Ishikawa (cell line): ENCODE results near the gene PABPC4L.

ENCODE experiments used
- CEBPB ChIP-seq: IDR thresholded peaks from 2 replicates; pipeline ENCODE4 v1.6.1; 2012
- CREB1 ChIP-seq: IDR thresholded peaks from 2 replicates; pipeline ENCODE4 v1.6.1; 2012; ENCODE audit warnings: low read depth
- EGR1 ChIP-seq: IDR thresholded peaks from 2 replicates; pipeline ENCODE4 v1.6.1; 2012
- EP300 ChIP-seq: IDR thresholded peaks from 2 replicates; pipeline ENCODE4 v1.6.1; 2012; ENCODE audit warnings: borderline replicate concordance
- FOXM1 ChIP-seq: IDR thresholded peaks from 2 replicates; pipeline ENCODE4 v1.6.1; 2012; ENCODE audit warnings: low read depth, borderline replicate concordance
- NFIC ChIP-seq: IDR thresholded peaks from 2 replicates; pipeline ENCODE4 v1.6.1; 2012
- RAD21 ChIP-seq: IDR thresholded peaks from 2 replicates; pipeline ENCODE4 v1.6.1; 2012; ENCODE audit warnings: low read depth
- REST ChIP-seq: IDR thresholded peaks from 2 replicates; pipeline ENCODE4 v1.6.1; 2012; ENCODE audit warnings: low read depth, mild to moderate bottlenecking
- TAF1 ChIP-seq: IDR thresholded peaks from 2 replicates; pipeline ENCODE4 v1.6.1; 2012; ENCODE audit warnings: low read depth, mild to moderate bottlenecking
- TCF12 ChIP-seq: IDR thresholded peaks from 2 replicates; pipeline ENCODE4 v1.6.1; 2012; ENCODE audit warnings: low read depth
- TEAD4 ChIP-seq: IDR thresholded peaks from 2 replicates; pipeline ENCODE4 v1.6.1; 2012
- USF1 ChIP-seq: IDR thresholded peaks from 2 replicates; pipeline ENCODE4 v1.6.1; 2012
- YY1 ChIP-seq: IDR thresholded peaks from 2 replicates; pipeline ENCODE4 v1.6.1; 2012; ENCODE audit warnings: low read depth
- ZBTB7A ChIP-seq: IDR thresholded peaks from 2 replicates; pipeline ENCODE4 v1.6.1; 2012; ENCODE audit warnings: low read depth
- TF ChIP-seq, protein P1 (sequence below): IDR thresholded peaks from 2 replicates; pipeline ENCODE4 v1.6.1; 2012

The PABPC4L gene

GRCh38 chr4:134219043-134219442 lies 17.5 kb upstream of the PABPC4L start:
- TF ChIP-seq, protein P1, sequence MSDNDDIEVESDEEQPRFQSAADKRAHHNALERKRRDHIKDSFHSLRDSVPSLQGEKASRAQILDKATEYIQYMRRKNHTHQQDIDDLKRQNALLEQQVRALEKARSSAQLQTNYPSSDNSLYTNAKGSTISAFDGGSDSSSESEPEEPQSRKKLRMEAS: no peak
- no peak for TF ChIP-seq USF1
- no peak for TF ChIP-seq NFIC
- no peak for TF ChIP-seq CEBPB
- no peak for TF ChIP-seq EP300
- no peak for TF ChIP-seq CREB1
- TF ChIP-seq ZBTB7A: no peak
- no peak for TF ChIP-seq RAD21
- no peak for TF ChIP-seq FOXM1
- no peak for TF ChIP-seq TAF1
- TF ChIP-seq TCF12: no peak
- no peak for TF ChIP-seq EGR1
- TF ChIP-seq TEAD4: no peak
- TF ChIP-seq YY1: no peak
- no peak for TF ChIP-seq REST

- TF ChIP-seq FOXM1: no peak
Observed at GRCh38 chr4:134216411-134216810, 14.8 kb upstream of the PABPC4L start.

DNA sequence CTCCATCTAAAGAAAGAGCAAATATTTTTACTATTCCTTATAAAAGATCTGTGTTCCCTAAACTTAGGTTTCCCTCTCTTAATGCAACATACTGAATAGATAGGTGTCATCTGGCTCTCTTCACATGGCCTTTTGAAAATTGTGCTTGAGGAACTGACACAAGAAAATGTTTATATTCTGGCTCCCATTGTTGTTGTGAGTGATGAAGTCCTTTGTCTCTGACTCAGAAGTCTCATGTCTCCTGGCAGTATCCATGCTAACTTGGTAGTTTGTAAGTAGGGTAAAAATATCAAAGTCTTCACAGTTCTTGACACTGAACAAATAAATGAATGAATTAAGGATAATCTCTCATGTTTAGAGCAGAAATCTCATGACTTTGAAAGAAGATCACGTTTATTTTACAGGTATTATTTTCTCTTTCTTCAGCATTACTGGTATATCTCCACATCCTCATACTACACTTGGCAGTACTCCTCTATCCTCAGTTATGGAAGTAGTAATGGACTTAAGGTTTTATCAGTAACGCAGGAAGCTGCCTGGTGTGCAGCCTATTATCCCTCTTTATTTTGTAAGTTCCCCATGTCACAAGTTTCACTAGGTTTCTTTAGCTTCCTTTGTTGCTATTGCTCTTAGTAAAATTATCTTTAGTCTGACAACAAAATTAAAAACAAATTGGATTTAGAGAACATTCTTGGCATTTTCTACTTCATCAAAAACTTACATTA lies 14.2 kb upstream of the PABPC4L start:
- TF ChIP-seq REST (no peak), RAD21 (no peak), EGR1 (no peak), CREB1 (no peak), TAF1 (no peak), TCF12 (no peak), ZBTB7A (no peak), NFIC (no peak), YY1 (no peak), TEAD4 (no peak), USF1 (no peak), EP300 (no peak), CEBPB (no peak)

GRCh38 chr4:134202166-134202956 lies 772 bp upstream of the PABPC4L start:
- peak; percentile 59 for TF ChIP-seq CEBPB
- TF ChIP-seq, protein P1: no peak

- no peak for TF ChIP-seq ZBTB7A
- no peak for TF ChIP-seq CEBPB
- no peak for TF ChIP-seq TEAD4
- TF ChIP-seq EGR1: no peak
- TF ChIP-seq FOXM1: no peak
- TF ChIP-seq YY1: no peak
- no peak for TF ChIP-seq RAD21
- TF ChIP-seq CREB1: no peak
Observed at GRCh38 chr4:134200811-134201215, 776 bp downstream of the PABPC4L start.

DNA sequence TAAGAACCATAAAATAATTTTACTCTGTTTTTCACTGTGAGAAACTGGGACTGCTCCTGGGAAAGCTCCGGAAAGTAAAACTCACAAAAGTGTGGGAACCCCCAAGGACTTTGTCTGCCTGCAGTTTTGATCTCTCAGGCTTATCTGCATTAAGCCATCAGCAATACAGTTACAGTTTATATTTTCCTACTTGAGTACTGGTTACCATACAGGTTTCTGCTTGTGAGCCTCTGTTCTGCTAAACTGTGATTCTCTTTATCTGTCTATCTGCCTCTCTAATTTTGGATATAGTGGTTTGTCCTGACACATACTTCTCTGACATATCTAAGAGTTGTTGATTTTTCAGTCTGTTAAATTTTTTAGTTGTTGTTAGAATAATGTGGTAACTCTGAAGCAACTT lies 11.6 kb downstream of the PABPC4L start:
- TF ChIP-seq EGR1: no peak
- TF ChIP-seq CEBPB: no peak
- TF ChIP-seq USF1: no peak
- no peak for TF ChIP-seq NFIC
- TF ChIP-seq RAD21: no peak
- no peak for TF ChIP-seq TAF1
- TF ChIP-seq, protein P1: no peak
- TF ChIP-seq TCF12: no peak
- TF ChIP-seq FOXM1: no peak
